ENCODE results near the gene FGF14.

FGF14 gene

GRCh38 chr13:101982903-101983302, 418.9 kb downstream of the FGF14 start:
- no peaks in the 10 kb centered on the region for H3F3A ChIP-seq (ENCODE audit: insufficient read depth)
- H3K4me3 ChIP-seq (ENCODE audit: insufficient read depth, low read length, poor library complexity, severe bottlenecking) = no peak overlapping the region
- H3K79me2 ChIP-seq (ENCODE audit: insufficient read depth, low read length) = no peaks in the 10 kb centered on the region
- no peaks in the 10 kb centered on the region for H3K27me3 ChIP-seq (ENCODE audit: low read length)
- no peaks in the 10 kb centered on the region for H3K9me3 ChIP-seq (ENCODE audit: insufficient read depth, low read length)
- no peaks in the 10 kb centered on the region for H4K20me1 ChIP-seq (ENCODE audit: low read depth, low read length)
- TF ChIP-seq CTCF (IDR thresholded peaks at IDR 0.05; ENCODE audit: insufficient read depth, low read length, poor library complexity, severe bottlenecking) (no peak), EZH2phosphoT487 (conservative IDR thresholded peaks at IDR 0.05; ENCODE audit: low read length) (no peak)
- H3K9ac ChIP-seq (ENCODE audit: low read length) = no peak overlapping the region
- no peak overlapping the region for H2AFZ ChIP-seq (ENCODE audit: low read depth, low read length, severe bottlenecking)
- H3K36me3 ChIP-seq (ENCODE audit: low read length) = no peaks in the 10 kb centered on the region
- H3K9me2 ChIP-seq (replicated peaks; ENCODE audit: insufficient read depth, low read length) = no peaks in the 10 kb centered on the region
- no peak overlapping the region for H3K27ac ChIP-seq (ENCODE audit: low read depth, low read length)
- H3K4me2 ChIP-seq (ENCODE audit: low read depth, low read length, poor library complexity, severe bottlenecking) = no peak overlapping the region

- no peak overlapping the region for H3K9ac ChIP-seq (ENCODE audit: low read length)
- H3K79me2 ChIP-seq (ENCODE audit: insufficient read depth, low read length) = no peaks in the 10 kb centered on the region
- H3K27ac ChIP-seq (ENCODE audit: low read depth, low read length) = no peak overlapping the region
- H3K36me3 ChIP-seq (ENCODE audit: low read length) = no peaks in the 10 kb centered on the region
- no peak overlapping the region for H2AFZ ChIP-seq (ENCODE audit: low read depth, low read length, severe bottlenecking)
- no peaks in the 10 kb centered on the region for H3K9me2 ChIP-seq (replicated peaks; ENCODE audit: insufficient read depth, low read length)
- H3F3A ChIP-seq (ENCODE audit: insufficient read depth) = no peaks in the 10 kb centered on the region
- no peaks in the 10 kb centered on the region for H3K9me3 ChIP-seq (ENCODE audit: insufficient read depth, low read length)
- no peaks in the 10 kb centered on the region for H4K20me1 ChIP-seq (ENCODE audit: low read depth, low read length)
- H3K4me3 ChIP-seq (ENCODE audit: insufficient read depth, low read length, poor library complexity, severe bottlenecking) = no peak overlapping the region
- no peaks in the 10 kb centered on the region for H3K27me3 ChIP-seq (ENCODE audit: low read length)
- TF ChIP-seq EZH2phosphoT487 (conservative IDR thresholded peaks at IDR 0.05; ENCODE audit: low read length) (no peak), CTCF (IDR thresholded peaks at IDR 0.05; ENCODE audit: insufficient read depth, low read length, poor library complexity, severe bottlenecking) (no peak)
- H3K4me2 ChIP-seq (ENCODE audit: low read depth, low read length, poor library complexity, severe bottlenecking) = no peak overlapping the region
These were observed 422.0 kb downstream of the FGF14 start for GRCh38 chr13:101979825-101980224.

- no peaks in the 10 kb centered on the region for H4K20me1 ChIP-seq (ENCODE audit: low read depth, low read length)
- no peak overlapping the region for H2AFZ ChIP-seq (ENCODE audit: low read depth, low read length, severe bottlenecking)
- no peak overlapping the region for H3K4me2 ChIP-seq (ENCODE audit: low read depth, low read length, poor library complexity, severe bottlenecking)
- no peak overlapping the region for H3K27ac ChIP-seq (ENCODE audit: low read depth, low read length)
- no peaks in the 10 kb centered on the region for H3K36me3 ChIP-seq (ENCODE audit: low read length)
- TF ChIP-seq EZH2phosphoT487 (conservative IDR thresholded peaks at IDR 0.05; ENCODE audit: low read length) (no peak), CTCF (IDR thresholded peaks at IDR 0.05; ENCODE audit: insufficient read depth, low read length, poor library complexity, severe bottlenecking) (no peak)
- no peaks in the 10 kb centered on the region for H3K9me2 ChIP-seq (replicated peaks; ENCODE audit: insufficient read depth, low read length)
- H3F3A ChIP-seq (ENCODE audit: insufficient read depth) = no peaks in the 10 kb centered on the region
- H3K4me3 ChIP-seq (ENCODE audit: insufficient read depth, low read length, poor library complexity, severe bottlenecking) = no peak overlapping the region
- H3K9me3 ChIP-seq (ENCODE audit: insufficient read depth, low read length) = no peaks in the 10 kb centered on the region
- H3K79me2 ChIP-seq (ENCODE audit: insufficient read depth, low read length) = no peaks in the 10 kb centered on the region
- no peak overlapping the region for H3K9ac ChIP-seq (ENCODE audit: low read length)
- no peaks in the 10 kb centered on the region for H3K27me3 ChIP-seq (ENCODE audit: low read length)
These were observed 423.1 kb downstream of the FGF14 start for GRCh38 chr13:101978552-101979315.
